GM23338 (cell line): ENCODE results near the gene EVA1B. TPM values are rescaled to one million over a fixed set of nuclear protein-coding genes. Genes with fewer than 3 reads are reported as not detected.

Experiments used
- ATAC-seq: fragments of 200-7000 bp; cut with Tn5 transposase; 3 replicates; pipeline ENCODE4 v1.9.1; 2020
- DNase-seq: peaks from one replicate; pipeline ENCODE4 v3.0.0-alpha.2; 2015; ENCODE audit warnings: low spot score
- H2AFZ ChIP-seq: fragments of 200-600 bp; sonication (generic); 2 replicates; pipeline ENCODE4 v1.8.0; 2016; ENCODE audit warnings: antibody characterized with exemption, mild to moderate bottlenecking, moderate library complexity
- H3F3A ChIP-seq: fragments of 200-600 bp; sonication (generic); replicated peaks from 2 replicates; pipeline ENCODE4 v1.8.0; 2017; ENCODE audit warnings: antibody characterized with exemption, mixed run types, low read depth
- H3K27ac ChIP-seq: fragments of 200-600 bp; sonication (generic); 2 replicates; pipeline ENCODE4 v1.6.1; 2016; ENCODE audit warnings: low read depth
- H3K27me3 ChIP-seq: fragments of 200-600 bp; sonication (generic); 2 replicates; pipeline ENCODE4 v1.8.0; 2016; ENCODE audit warnings: mild to moderate bottlenecking, mixed run types, moderate library complexity; ENCODE audit not compliant: insufficient read depth
- H3K36me3 ChIP-seq: fragments of 200-600 bp; sonication (generic); 2 replicates; pipeline ENCODE4 v1.8.0; 2016; ENCODE audit warnings: mild to moderate bottlenecking; ENCODE audit not compliant: insufficient read depth
- H3K4me1 ChIP-seq: fragments of 200-600 bp; sonication (generic); 2 replicates; pipeline ENCODE4 v1.8.0; 2016; ENCODE audit warnings: mild to moderate bottlenecking, moderate library complexity; ENCODE audit not compliant: insufficient read depth
- H3K4me2 ChIP-seq: fragments of 200-600 bp; sonication (generic); 2 replicates; pipeline ENCODE4 v1.7.1; 2017; ENCODE audit warnings: mixed run types
- H3K4me3 ChIP-seq: fragments of 200-600 bp; sonication (generic); 2 replicates; pipeline ENCODE4 v1.6.1; 2016; ENCODE audit warnings: mixed run types
- H3K79me2 ChIP-seq: fragments of 200-600 bp; sonication (generic); replicated peaks from 2 replicates; pipeline ENCODE4 v1.8.0; 2017; ENCODE audit warnings: mild to moderate bottlenecking; ENCODE audit not compliant: insufficient read depth
- H3K9me2 ChIP-seq: fragments of 200-600 bp; sonication (generic); 2 replicates; pipeline ENCODE4 v1.8.0; 2017; ENCODE audit not compliant: insufficient read depth
- H4K20me1 ChIP-seq: fragments of 200-600 bp; sonication (generic); replicated peaks from 2 replicates; pipeline ENCODE4 v1.8.0; 2017; ENCODE audit warnings: mild to moderate bottlenecking; ENCODE audit not compliant: insufficient read depth
- H3K27ac Mint-ChIP-seq: 2 replicates; pipeline ENCODE4 v1.8.0; 2020; ENCODE audit warnings: inconsistent platforms, mild to moderate bottlenecking, moderate library complexity, mixed read lengths
- H3K27me3 Mint-ChIP-seq: 3 replicates; pipeline ENCODE4 v1.8.0; 2022; ENCODE audit warnings: low read depth, mild to moderate bottlenecking, moderate library complexity, mixed read lengths, inconsistent platforms; ENCODE audit not compliant: insufficient read depth, poor library complexity
- H3K36me3 Mint-ChIP-seq: 3 replicates; pipeline ENCODE4 v1.8.0; 2021; ENCODE audit warnings: low read depth, mild to moderate bottlenecking, inconsistent platforms, moderate library complexity, mixed read lengths
- H3K4me1 Mint-ChIP-seq: 3 replicates; pipeline ENCODE4 v1.8.0; 2020; ENCODE audit warnings: mild to moderate bottlenecking, inconsistent platforms, mixed read lengths
- H3K4me3 Mint-ChIP-seq: 3 replicates; pipeline ENCODE4 v1.8.0; 2021; ENCODE audit warnings: moderate library complexity, mild to moderate bottlenecking, inconsistent platforms, mixed read lengths
- H3K9me3 Mint-ChIP-seq: 3 replicates; pipeline ENCODE4 v1.8.0; 2020; ENCODE audit warnings: moderate library complexity, mild to moderate bottlenecking, inconsistent platforms, mixed read lengths
- EZH2 ChIP-seq: fragments of 200-600 bp; sonication (generic); IDR thresholded peaks from one replicate; pipeline ENCODE4 v1.8.0; 2017; ENCODE audit warnings: antibody characterized with exemption, mild to moderate bottlenecking, low read depth; ENCODE audit not compliant: unreplicated experiment
- EZH2phosphoT487 ChIP-seq: fragments of 200-600 bp; sonication (generic); IDR thresholded peaks from one replicate; pipeline ENCODE4 v1.8.1; 2018; ENCODE audit warnings: antibody characterized with exemption; ENCODE audit not compliant: unreplicated experiment
- JUNB ChIP-seq: IDR thresholded peaks from one replicate; pipeline ENCODE4 v1.6.1; 2016; ENCODE audit warnings: antibody characterized with exemption; ENCODE audit not compliant: unreplicated experiment
- NANOG ChIP-seq: IDR thresholded peaks from 2 replicates; pipeline ENCODE4 v1.6.1; 2016; ENCODE audit warnings: antibody characterized with exemption, borderline replicate concordance
- POLR2AphosphoS5 ChIP-seq: IDR thresholded peaks from 2 replicates; pipeline ENCODE4 v1.6.1; 2016; ENCODE audit warnings: antibody characterized with exemption, low read depth
- ZNF331 ChIP-seq: fragments of 250-450 bp; sonication (Bioruptor Pico); IDR thresholded peaks from 2 replicates; pipeline ENCODE4 v1.5.0; 2020; ENCODE audit warnings: low read depth, mild to moderate bottlenecking, moderate library complexity
- polyA plus RNA-seq: library from polyadenylated mRNA; unstranded; fragments of >200 nt; fragmentation: Nextera tagmentation; extraction: Ambion mirVana; gene quantifications from 2 replicates; pipeline ENCODE4 v1.2.1, GENCODE V29; 2016
- total RNA-seq: library from RNA; depleted of rRNA; stranded (reverse); fragments of >200 nt; shearing (Covaris generic); gene quantifications from 2 replicates; pipeline ENCODE4 v1.2.3, GENCODE V29; 2014
- TF ChIP-seq, protein P1 (sequence below): IDR thresholded peaks from one replicate; pipeline ENCODE4 v1.6.1; 2018; ENCODE audit warnings: antibody characterized with exemption; ENCODE audit not compliant: unreplicated experiment
- TF ChIP-seq, protein P2 (sequence below), 2 experiments: fragments of 200-600 bp in 1 of 2; sonication (generic) in 1 of 2; conservative IDR thresholded peaks; 2 replicates each; pipeline versions ENCODE4 v1.5.1 to v1.6.1; 2016 to 2017; ENCODE audit warnings: antibody characterized with exemption in 2 of 2, low read depth in 2 of 2, mild to moderate bottlenecking in 2 of 2, moderate library complexity in 1 of 2
- TF ChIP-seq, protein P3 (sequence below): IDR thresholded peaks from 2 replicates; pipeline ENCODE4 v1.6.1; 2016; ENCODE audit warnings: antibody characterized with exemption

Gene EVA1B
- total and polyA plus RNA-seq, 2 experiments from 2014 or later: 9.2 to 27.3 TPM

GRCh38 chr1:36284517-36284916 is 38.9 kb downstream of the EVA1B start (continued):
- TF ChIP-seq, protein P1, sequence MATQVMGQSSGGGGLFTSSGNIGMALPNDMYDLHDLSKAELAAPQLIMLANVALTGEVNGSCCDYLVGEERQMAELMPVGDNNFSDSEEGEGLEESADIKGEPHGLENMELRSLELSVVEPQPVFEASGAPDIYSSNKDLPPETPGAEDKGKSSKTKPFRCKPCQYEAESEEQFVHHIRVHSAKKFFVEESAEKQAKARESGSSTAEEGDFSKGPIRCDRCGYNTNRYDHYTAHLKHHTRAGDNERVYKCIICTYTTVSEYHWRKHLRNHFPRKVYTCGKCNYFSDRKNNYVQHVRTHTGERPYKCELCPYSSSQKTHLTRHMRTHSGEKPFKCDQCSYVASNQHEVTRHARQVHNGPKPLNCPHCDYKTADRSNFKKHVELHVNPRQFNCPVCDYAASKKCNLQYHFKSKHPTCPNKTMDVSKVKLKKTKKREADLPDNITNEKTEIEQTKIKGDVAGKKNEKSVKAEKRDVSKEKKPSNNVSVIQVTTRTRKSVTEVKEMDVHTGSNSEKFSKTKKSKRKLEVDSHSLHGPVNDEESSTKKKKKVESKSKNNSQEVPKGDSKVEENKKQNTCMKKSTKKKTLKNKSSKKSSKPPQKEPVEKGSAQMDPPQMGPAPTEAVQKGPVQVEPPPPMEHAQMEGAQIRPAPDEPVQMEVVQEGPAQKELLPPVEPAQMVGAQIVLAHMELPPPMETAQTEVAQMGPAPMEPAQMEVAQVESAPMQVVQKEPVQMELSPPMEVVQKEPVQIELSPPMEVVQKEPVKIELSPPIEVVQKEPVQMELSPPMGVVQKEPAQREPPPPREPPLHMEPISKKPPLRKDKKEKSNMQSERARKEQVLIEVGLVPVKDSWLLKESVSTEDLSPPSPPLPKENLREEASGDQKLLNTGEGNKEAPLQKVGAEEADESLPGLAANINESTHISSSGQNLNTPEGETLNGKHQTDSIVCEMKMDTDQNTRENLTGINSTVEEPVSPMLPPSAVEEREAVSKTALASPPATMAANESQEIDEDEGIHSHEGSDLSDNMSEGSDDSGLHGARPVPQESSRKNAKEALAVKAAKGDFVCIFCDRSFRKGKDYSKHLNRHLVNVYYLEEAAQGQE: no peak
- TF ChIP-seq, protein P2, sequence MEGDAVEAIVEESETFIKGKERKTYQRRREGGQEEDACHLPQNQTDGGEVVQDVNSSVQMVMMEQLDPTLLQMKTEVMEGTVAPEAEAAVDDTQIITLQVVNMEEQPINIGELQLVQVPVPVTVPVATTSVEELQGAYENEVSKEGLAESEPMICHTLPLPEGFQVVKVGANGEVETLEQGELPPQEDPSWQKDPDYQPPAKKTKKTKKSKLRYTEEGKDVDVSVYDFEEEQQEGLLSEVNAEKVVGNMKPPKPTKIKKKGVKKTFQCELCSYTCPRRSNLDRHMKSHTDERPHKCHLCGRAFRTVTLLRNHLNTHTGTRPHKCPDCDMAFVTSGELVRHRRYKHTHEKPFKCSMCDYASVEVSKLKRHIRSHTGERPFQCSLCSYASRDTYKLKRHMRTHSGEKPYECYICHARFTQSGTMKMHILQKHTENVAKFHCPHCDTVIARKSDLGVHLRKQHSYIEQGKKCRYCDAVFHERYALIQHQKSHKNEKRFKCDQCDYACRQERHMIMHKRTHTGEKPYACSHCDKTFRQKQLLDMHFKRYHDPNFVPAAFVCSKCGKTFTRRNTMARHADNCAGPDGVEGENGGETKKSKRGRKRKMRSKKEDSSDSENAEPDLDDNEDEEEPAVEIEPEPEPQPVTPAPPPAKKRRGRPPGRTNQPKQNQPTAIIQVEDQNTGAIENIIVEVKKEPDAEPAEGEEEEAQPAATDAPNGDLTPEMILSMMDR (conservative IDR thresholded peaks at IDR 0.05; ENCODE audit: low read depth in 2 of 2): no peak
- no peak for TF ChIP-seq EZH2phosphoT487
- TF ChIP-seq POLR2AphosphoS5: no peak

GRCh38 chr1:36284061-36284460 is 39.4 kb downstream of the EVA1B start:
- no peak for DNase-seq
- H3K9me2 ChIP-seq: no peaks in the 10 kb centered on the region
- H3K4me3 Mint-ChIP-seq: no peak overlapping the region
- no peak overlapping the region for H3K27ac Mint-ChIP-seq
- no peaks in the 10 kb centered on the region; the same call in 2 of the 3 replicates for H3K4me1 Mint-ChIP-seq
- H3K79me2 ChIP-seq: peaks cover 46% of the 10 kb centered on the region
- H3K4me3 ChIP-seq: no peak overlapping the region
- peaks cover 33% of the 10 kb centered on the region for H3K36me3 ChIP-seq
- no peak overlapping the region for H2AFZ ChIP-seq
- H3K27me3 Mint-ChIP-seq: peaks cover 3% of the 10 kb centered on the region
- no peak for ATAC-seq
- H3K27me3 ChIP-seq: no peaks in the 10 kb centered on the region
- peaks cover 42% of the 10 kb centered on the region for H4K20me1 ChIP-seq
- H3K9me3 Mint-ChIP-seq: no peaks in the 10 kb centered on the region
- no peak overlapping the region for H3K4me2 ChIP-seq
- H3K36me3 Mint-ChIP-seq: peaks cover 52% of the 10 kb centered on the region
- H3K27ac ChIP-seq: 0 out of 2 replicates have a peak overlapping the region, but pooled peaks have one; percentile 20
- H3F3A ChIP-seq: peaks cover 23% of the 10 kb centered on the region
- H3K4me1 ChIP-seq: no peaks in the 10 kb centered on the region
- no peak for TF ChIP-seq NANOG
- TF ChIP-seq POLR2AphosphoS5: no peak
- no peak for TF ChIP-seq ZNF331 (CRISPR knock-in tag)
- TF ChIP-seq, protein P1: no peak
- TF ChIP-seq, protein P3, sequence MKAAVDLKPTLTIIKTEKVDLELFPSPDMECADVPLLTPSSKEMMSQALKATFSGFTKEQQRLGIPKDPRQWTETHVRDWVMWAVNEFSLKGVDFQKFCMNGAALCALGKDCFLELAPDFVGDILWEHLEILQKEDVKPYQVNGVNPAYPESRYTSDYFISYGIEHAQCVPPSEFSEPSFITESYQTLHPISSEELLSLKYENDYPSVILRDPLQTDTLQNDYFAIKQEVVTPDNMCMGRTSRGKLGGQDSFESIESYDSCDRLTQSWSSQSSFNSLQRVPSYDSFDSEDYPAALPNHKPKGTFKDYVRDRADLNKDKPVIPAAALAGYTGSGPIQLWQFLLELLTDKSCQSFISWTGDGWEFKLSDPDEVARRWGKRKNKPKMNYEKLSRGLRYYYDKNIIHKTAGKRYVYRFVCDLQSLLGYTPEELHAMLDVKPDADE: no peak
- TF ChIP-seq EZH2: no peak
- no peak for TF ChIP-seq JUNB
